Peyer's patch (tissue), 4 donors: ENCODE measurements around the gene USP30. TPM values are rescaled to one million over a fixed set of nuclear protein-coding genes. Genes with fewer than 3 reads are reported as not detected.

Experiments
- DNase-seq, 3 donors: peaks; one replicate each; pipeline ENCODE4 v3.0.0-alpha.2; 2017 to 2019
- H3K27ac ChIP-seq, 4 donors: fragments of 200-600 bp; sonication (generic); one replicate each; pipeline ENCODE4 v1.5.1; 2016 to 2019
- H3K27me3 ChIP-seq, 2 donors: fragments of 200-600 bp; sonication (generic); one replicate each; pipeline ENCODE4 v1.5.1; 2019
- H3K36me3 ChIP-seq, 3 donors: fragments of 200-600 bp; sonication (generic); one replicate each; pipeline ENCODE4 v1.5.1; 2016 to 2019
- H3K4me1 ChIP-seq, 4 donors: fragments of 200-600 bp; sonication (generic); one replicate each; pipeline ENCODE4 v1.5.1; 2016 to 2019
- H3K4me3 ChIP-seq, 4 donors: fragments of 200-600 bp; sonication (generic); 1 replicate in 3 of 4; 2 replicates in 1 of 4; pipeline ENCODE4 v1.5.1; 2016 to 2019; ENCODE audit warnings: mild to moderate bottlenecking in 1 of 4
- H3K9me3 ChIP-seq, 4 donors: fragments of 200-600 bp; sonication (generic); one replicate each; pipeline ENCODE4 v1.5.1; 2016 to 2019; ENCODE audit warnings: mild to moderate bottlenecking in 1 of 4
- CTCF ChIP-seq, 6 experiments: fragments of 450-650 bp in 4 of 6; fragments of 200-600 bp in 2 of 6; sonication (generic) in 1 of 6; IDR thresholded peaks; one replicate each; pipeline ENCODE4 v1.5.1; 2017 to 2019; ENCODE audit warnings: antibody characterized with exemption in 6 of 6, mild to moderate bottlenecking in 3 of 6, moderate library complexity in 1 of 6
- POLR2A ChIP-seq, 2 donors: fragments of 450-650 bp; IDR thresholded peaks; one replicate each; pipeline ENCODE4 v1.5.1; 2017; ENCODE audit warnings: antibody characterized with exemption in 2 of 2, mild to moderate bottlenecking in 2 of 2, moderate library complexity in 2 of 2
- total RNA-seq, 4 donors: library from RNA; depleted of rRNA; stranded (reverse); fragments of >200 nt; gene quantifications; one replicate each; pipeline ENCODE4 v1.1.0, GENCODE V29; 2016

Gene USP30
- total RNA-seq, 4 donors from 2014 or later = 7.4 to 45.4 (median 34.5) TPM

- Histone ChIP-seq H3K36me3 (peaks cover 0 to 3% (median 0%) of the 10 kb centered on the region in 3 donors), H3K9me3 (no peaks in the 10 kb centered on the region), H3K4me1 (peaks cover 0 to 14% (median 0%) of the 10 kb centered on the region in 4 donors), H3K27ac (no peak overlapping the region), H3K27me3 (no peaks in the 10 kb centered on the region), H3K4me3 (no peak overlapping the region)
- DNase-seq = peak in 1 of 3 donors; percentile 0
- TF ChIP-seq CTCF (IDR thresholded peaks at IDR 0.05) = no peak
- TF ChIP-seq POLR2A (IDR thresholded peaks at IDR 0.05) = no peak
Measured at GRCh38 chr12:109120557-109120956, 68.2 kb downstream of the USP30 start.

GRCh38 chr12:109121346-109121880, 69.0 kb downstream of the USP30 start:
- Histone ChIP-seq H3K4me1 (peaks cover 0 to 14% (median 0%) of the 10 kb centered on the region in 4 donors), H3K36me3 (peaks cover 0 to 3% (median 0%) of the 10 kb centered on the region in 3 donors), H3K27ac (no peak overlapping the region), H3K4me3 (no peak overlapping the region), H3K9me3 (no peaks in the 10 kb centered on the region), H3K27me3 (no peaks in the 10 kb centered on the region)
- no peak for TF ChIP-seq POLR2A (IDR thresholded peaks at IDR 0.05)
- TF ChIP-seq CTCF (IDR thresholded peaks at IDR 0.05) = no peak
- DNase-seq = peak in 1 of 3 donors; percentile 42

- DNase-seq = peak in 1 of 3 donors; percentile 40
- TF ChIP-seq CTCF (IDR thresholded peaks at IDR 0.05) (no peak), POLR2A (IDR thresholded peaks at IDR 0.05) (no peak)
- H3K9me3 ChIP-seq = no peaks in the 10 kb centered on the region
- peak overlapping the region in 1 of 4 donors; percentile 4 for H3K27ac ChIP-seq
- peaks cover 0 to 7% (median 0%) of the 10 kb centered on the region in 3 donors for H3K36me3 ChIP-seq
- H3K4me3 ChIP-seq = no peak overlapping the region
- no peaks in the 10 kb centered on the region for H3K4me1 ChIP-seq
- no peaks in the 10 kb centered on the region for H3K27me3 ChIP-seq
Measured at GRCh38 chr12:109124878-109125648, 72.7 kb downstream of the USP30 start.

GRCh38 chr12:109125791-109126190, 73.4 kb downstream of the USP30 start:
- H3K4me3 ChIP-seq = no peak overlapping the region
- peak overlapping the region in 1 of 4 donors; percentile 4 for H3K27ac ChIP-seq
- no peaks in the 10 kb centered on the region for H3K9me3 ChIP-seq
- TF ChIP-seq POLR2A (IDR thresholded peaks at IDR 0.05) (no peak), CTCF (IDR thresholded peaks at IDR 0.05) (no peak)
- H3K36me3 ChIP-seq = peaks cover 0 to 7% (median 0%) of the 10 kb centered on the region in 3 donors
- DNase-seq = peak in 2 of 3 donors; percentile 42 to 47
- no peaks in the 10 kb centered on the region for H3K4me1 ChIP-seq
- no peaks in the 10 kb centered on the region for H3K27me3 ChIP-seq

- Histone ChIP-seq H3K4me3 (no peak overlapping the region), H3K27me3 (no peaks in the 10 kb centered on the region), H3K9me3 (no peaks in the 10 kb centered on the region), H3K36me3 (peaks cover 0 to 4% (median 0%) of the 10 kb centered on the region in 3 donors), H3K4me1 (no peaks in the 10 kb centered on the region), H3K27ac (no peak overlapping the region)
- TF ChIP-seq POLR2A (IDR thresholded peaks at IDR 0.05) (no peak), CTCF (IDR thresholded peaks at IDR 0.05) (no peak)
- peak in 1 of 3 donors; percentile 25 for DNase-seq
Measured at GRCh38 chr12:109126784-109127183, 74.4 kb downstream of the USP30 start.
